HUES64 (cell line): ENCODE data around the gene METTL22.
"Not testable (repeated sequence)": the region's sequence is repeated elsewhere in the genome, so short reads cannot be mapped to it uniquely, and the experiment has no call there.

Experiments used
- H3K27ac ChIP-seq: 2 replicates; pipeline ENCODE4 v1.7.0; 2013; ENCODE audit warnings: low read depth, low read length, inconsistent platforms
- H3K27me3 ChIP-seq: 2 replicates; pipeline ENCODE4 v1.6.1; 2013; ENCODE audit warnings: mild to moderate bottlenecking, low read length; ENCODE audit not compliant: insufficient read depth
- H3K36me3 ChIP-seq: 2 replicates; pipeline ENCODE4 v1.6.1; 2013; ENCODE audit warnings: mild to moderate bottlenecking, low read length; ENCODE audit not compliant: insufficient read depth
- H3K4me1 ChIP-seq: 2 replicates; pipeline ENCODE4 v1.6.1; 2013; ENCODE audit warnings: mild to moderate bottlenecking, low read length, moderate library complexity; ENCODE audit not compliant: insufficient read depth
- H3K4me3 ChIP-seq: 2 replicates; pipeline ENCODE4 v1.5.1; 2013; ENCODE audit warnings: mild to moderate bottlenecking, low read length, moderate library complexity
- H3K9ac ChIP-seq: 2 replicates; pipeline ENCODE4 v1.6.1; 2013; ENCODE audit warnings: mild to moderate bottlenecking, low read depth, low read length
- H3K9me3 ChIP-seq: 2 replicates; pipeline ENCODE4 v1.6.1; 2013; ENCODE audit warnings: low read depth, low read length; ENCODE audit not compliant: insufficient read depth
- WGBS: fragments of 150-250, 120-280 bp; methylation state at CpG from one replicate; pipeline ENCODE4 v1.1.7; 2013; ENCODE audit warnings: missing lambda C conversion rate; 5-methylcytosine and 5-hydroxymethylcytosine counted together

The METTL22 gene

DNA sequence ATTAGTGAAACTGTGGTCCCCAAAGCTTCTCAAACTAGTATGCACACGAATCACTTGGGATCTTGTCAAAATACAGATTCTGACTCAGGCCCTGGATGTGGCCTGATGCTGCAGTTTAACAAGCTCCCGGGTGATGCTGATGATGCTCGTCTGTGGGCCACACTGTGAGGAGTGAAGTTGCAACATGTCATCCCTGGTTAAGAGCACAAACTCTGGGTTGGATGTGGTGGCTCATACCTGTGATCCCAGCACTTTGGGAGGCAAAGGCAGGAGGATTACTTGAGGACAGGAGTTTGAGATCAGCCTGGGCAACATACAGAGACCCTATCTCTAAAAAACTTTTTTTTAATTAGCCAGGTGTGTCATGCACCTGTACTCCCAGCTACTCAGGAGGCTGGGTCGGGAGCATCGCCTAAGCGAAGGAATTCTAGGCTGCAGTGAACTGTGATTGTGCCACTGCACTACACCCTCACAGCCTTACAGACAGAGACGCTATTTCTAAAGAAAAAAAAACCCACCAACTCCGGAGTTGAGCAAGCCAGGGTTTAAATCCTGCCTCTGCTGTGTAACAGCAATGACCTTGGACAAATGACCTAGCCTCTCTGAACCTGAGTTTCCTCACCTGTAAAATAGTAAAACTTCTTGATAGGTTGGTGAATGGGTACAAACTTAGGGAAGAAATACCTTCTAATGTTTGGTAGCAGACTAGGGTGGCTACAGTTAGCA is 28.5 kb downstream of the METTL22 start:
- no peaks in the 10 kb centered on the region for H3K27me3 ChIP-seq
- H3K4me3 ChIP-seq, result no peak overlapping the region
- no peak overlapping the region for H3K27ac ChIP-seq
- WGBS, result 80% methylated on average over 8 of the region's 8 CpGs
- peaks cover 36% of the 10 kb centered on the region for H3K36me3 ChIP-seq
- H3K4me1 ChIP-seq, result no peaks in the 10 kb centered on the region
- H3K9ac ChIP-seq, result no peak overlapping the region
- H3K9me3 ChIP-seq, result no peaks in the 10 kb centered on the region

DNA sequence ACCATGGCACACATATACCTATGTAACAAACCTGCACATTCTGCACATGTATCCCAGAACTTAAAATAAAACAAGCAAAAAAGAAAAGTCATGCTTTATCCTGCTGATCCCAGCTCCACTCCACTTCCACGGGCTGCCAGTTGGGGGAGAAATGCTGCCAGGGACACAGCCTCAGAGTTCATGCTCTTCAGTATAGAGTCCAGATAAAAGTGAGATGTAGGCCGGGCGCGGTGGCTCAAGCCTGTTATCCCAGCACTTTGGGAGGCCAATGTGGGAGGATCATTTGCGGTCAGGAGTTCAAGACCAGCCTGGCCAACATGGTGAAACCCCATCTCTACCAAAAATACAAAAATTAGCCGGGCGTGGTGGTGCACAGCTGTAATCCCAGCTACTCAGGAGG is 30.5 kb downstream of the METTL22 start:
- not testable (repeated sequence) for H3K4me1 ChIP-seq

DNA sequence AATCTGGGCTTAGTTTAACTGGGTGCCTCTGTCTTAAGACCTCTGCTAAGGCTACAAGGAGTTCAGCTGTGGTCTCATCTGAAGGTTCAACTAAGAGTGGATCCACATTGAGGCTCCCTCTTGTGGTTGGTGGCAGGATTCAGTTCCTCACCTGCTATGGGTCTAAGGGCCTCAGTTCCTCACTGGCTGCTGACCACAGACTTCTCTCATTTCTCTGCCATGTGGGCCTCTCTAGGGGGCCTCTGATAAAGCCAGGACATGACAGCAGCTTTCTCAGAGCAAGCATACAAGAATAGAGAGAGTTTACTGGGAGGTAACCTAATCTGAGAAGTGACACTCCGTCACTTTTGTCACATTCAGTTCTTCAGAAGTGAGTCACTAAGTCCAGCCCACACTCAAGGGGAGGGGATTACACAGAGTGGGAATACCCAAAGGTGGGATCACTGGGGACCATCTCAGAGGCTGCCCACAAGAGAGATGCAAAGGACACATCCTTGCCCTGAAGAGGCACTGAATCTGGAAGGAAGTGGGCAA is 33.8 kb downstream of the METTL22 start:
- no peak overlapping the region for H3K9ac ChIP-seq
- H3K36me3 ChIP-seq, result no peaks in the 10 kb centered on the region
- H3K27ac ChIP-seq, result no peak overlapping the region
- no peaks in the 10 kb centered on the region for H3K9me3 ChIP-seq
- 89% methylated on average over 1 of the region's 1 CpG for WGBS
- H3K27me3 ChIP-seq, result no peaks in the 10 kb centered on the region
- no peaks in the 10 kb centered on the region for H3K4me1 ChIP-seq
- no peak overlapping the region for H3K4me3 ChIP-seq

More for the DNA sequence above, 30.5 kb downstream of the METTL22 start:
- not testable (repeated sequence) for H3K9me3 ChIP-seq, H3K4me3 ChIP-seq, H3K27me3 ChIP-seq, H3K27ac ChIP-seq, H3K9ac ChIP-seq
- 69% methylated on average over 6 of the region's 7 CpGs for WGBS
- H3K36me3 ChIP-seq, result peaks cover 17% of the 10 kb centered on the region

DNA sequence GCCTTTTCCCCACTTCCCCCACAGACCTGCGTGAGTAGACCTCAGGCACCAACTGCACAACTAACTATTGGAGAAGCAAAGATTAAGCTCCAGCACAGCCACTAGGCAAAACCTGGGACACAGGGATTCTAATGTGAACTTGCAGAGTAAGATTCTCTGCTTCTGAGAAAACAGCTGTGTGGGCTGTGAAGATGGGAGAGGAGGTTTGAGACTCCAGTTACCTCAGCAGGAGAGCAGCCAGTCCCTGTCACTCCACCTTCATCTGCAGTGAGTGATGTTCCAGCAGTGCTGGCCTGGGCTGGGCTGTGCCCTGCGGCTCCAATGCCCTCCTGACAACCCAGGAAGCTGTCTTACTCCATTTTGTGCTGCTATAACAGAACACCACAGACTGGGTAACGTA is 34.9 kb downstream of the METTL22 start:
- Histone ChIP-seq H3K4me3 (no peak overlapping the region), H3K4me1 (no peaks in the 10 kb centered on the region), H3K27ac (no peak overlapping the region), H3K27me3 (no peaks in the 10 kb centered on the region), H3K9ac (no peak overlapping the region), H3K9me3 (no peaks in the 10 kb centered on the region), H3K36me3 (no peaks in the 10 kb centered on the region)
- WGBS, result 53% methylated on average over 3 of the region's 3 CpGs

DNA sequence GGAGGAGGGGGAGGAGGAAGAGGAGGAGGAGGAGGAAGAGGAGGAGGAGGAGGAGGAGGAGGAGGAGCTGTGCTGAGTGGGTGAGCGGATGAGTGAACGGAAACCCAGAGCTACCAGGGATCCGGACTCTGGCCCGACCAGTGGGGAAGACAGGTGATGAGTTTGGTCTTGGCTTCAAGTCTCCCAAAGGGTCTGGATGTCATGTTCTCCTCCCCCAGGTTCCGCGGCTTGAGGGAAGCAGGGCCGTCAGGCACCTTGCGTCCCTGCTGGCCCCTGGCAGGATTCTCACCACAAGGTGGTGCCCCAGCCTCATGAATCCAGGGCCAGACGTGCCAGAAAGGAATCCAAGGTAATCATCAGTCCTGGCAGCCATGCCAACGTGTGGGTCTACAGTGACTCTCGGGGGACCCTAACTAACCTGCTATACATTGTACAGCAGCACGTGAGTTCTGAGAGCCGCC is 39.4 kb downstream of the METTL22 start:
- Histone ChIP-seq H3K27me3 (no peaks in the 10 kb centered on the region), H3K36me3 (no peaks in the 10 kb centered on the region), H3K4me1 (peaks cover 11% of the 10 kb centered on the region), H3K27ac (no peak overlapping the region), H3K9me3 (no peaks in the 10 kb centered on the region), H3K4me3 (no peak overlapping the region), H3K9ac (no peak overlapping the region)
- WGBS, result 10% methylated on average over 13 of the region's 13 CpGs

DNA sequence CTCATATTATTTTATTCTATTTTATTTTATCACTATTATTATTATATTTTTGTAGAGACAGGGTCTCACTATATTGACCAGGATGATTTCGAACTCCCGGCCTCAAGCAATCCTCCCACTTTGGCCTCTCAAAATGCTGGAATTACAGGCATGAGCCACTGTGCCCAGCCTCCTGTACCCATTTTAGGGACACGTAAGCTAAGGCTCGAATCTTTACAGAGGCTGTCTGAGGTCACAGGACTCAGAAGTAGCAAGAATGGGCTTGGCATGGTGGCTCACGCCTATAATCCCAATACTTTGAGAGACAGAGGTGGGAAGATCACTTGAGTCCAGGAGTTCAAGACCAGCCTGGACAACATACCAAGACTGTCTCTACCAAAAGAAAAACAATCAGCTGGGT is 40.2 kb downstream of the METTL22 start:
- WGBS, result 95% methylated on average over 5 of the region's 5 CpGs
- peaks cover 12% of the 10 kb centered on the region for H3K4me1 ChIP-seq
- no peak overlapping the region for H3K4me3 ChIP-seq
- H3K9me3 ChIP-seq, result no peaks in the 10 kb centered on the region
- H3K9ac ChIP-seq, result no peak overlapping the region
- no peak overlapping the region for H3K27ac ChIP-seq
- H3K36me3 ChIP-seq, result no peaks in the 10 kb centered on the region
- H3K27me3 ChIP-seq, result no peaks in the 10 kb centered on the region

DNA sequence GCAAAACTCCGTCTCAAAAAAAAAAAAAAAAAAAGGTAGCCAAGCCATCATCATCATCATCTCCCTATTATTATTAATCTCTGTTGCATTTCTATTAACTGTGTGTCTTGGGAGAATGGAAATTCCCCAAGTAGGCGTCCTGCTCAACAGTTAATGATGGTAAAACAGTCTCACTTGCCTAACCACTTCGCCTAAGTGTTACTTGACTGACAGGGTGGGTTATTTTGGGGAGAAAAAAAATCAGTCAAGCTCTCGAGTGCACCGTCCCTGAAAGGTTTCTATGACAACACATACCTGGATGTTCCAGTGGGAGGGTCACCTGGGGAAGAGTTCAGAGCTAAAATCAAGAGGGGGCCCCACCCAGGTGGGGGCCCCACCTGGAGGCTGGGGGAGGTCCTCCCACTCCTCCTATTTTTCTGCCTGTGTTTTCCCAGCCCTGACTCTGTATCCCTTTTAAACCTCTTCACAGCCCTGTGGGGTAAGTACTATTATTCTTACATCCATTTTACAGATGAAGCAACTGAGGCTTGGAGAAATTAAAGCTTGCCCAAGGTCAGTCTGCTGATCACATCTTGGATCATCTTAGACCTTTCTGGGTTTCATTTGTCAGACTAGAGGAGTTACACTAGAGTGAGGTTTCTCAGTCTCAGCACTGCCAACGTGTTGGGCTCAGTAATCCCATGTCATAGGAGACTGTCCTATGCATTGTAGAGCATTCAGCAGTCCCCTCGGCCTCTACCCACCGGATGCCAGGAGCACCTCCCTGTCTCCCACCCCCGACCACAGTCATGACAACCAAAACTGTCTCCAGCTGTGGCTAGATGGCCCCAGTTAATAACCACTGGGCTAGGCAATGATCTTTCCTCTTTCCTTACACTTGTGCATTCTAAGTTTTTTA is 41.9 kb downstream of the METTL22 start:
- H3K4me3 ChIP-seq, result no peak overlapping the region
- no peak overlapping the region for H3K27ac ChIP-seq
- no peak overlapping the region for H3K9ac ChIP-seq
- no peaks in the 10 kb centered on the region for H3K36me3 ChIP-seq
- H3K27me3 ChIP-seq, result no peaks in the 10 kb centered on the region
- no peaks in the 10 kb centered on the region for H3K9me3 ChIP-seq
- WGBS, result 81% methylated on average over 8 of the region's 9 CpGs
- peaks cover 12% of the 10 kb centered on the region for H3K4me1 ChIP-seq

DNA sequence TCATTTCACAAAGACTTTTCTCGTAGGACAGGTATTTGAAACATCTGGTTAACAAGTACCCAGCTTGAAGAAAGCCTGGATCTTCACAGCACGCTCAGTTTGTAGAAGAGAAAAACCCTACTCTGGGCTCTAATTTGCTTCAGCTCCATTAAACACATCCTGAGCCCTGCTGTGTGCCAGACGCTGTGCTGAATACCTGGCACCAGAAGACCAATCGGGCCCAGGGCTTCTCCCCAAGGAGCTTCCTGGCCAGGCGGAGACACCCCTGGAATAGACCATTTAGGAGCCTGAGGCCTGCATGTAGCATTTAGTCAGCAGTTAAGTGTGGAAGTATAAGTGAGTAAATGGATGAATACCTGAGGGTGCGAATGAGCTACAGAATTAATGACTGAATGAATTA is 44.0 kb downstream of the METTL22 start:
- Histone ChIP-seq H3K9me3 (no peaks in the 10 kb centered on the region), H3K9ac (no peak overlapping the region), H3K4me1 (peaks cover 12% of the 10 kb centered on the region), H3K27me3 (no peaks in the 10 kb centered on the region), H3K27ac (no peak overlapping the region), H3K36me3 (no peaks in the 10 kb centered on the region), H3K4me3 (no peak overlapping the region)
- WGBS, result 61% methylated on average over 6 of the region's 6 CpGs

DNA sequence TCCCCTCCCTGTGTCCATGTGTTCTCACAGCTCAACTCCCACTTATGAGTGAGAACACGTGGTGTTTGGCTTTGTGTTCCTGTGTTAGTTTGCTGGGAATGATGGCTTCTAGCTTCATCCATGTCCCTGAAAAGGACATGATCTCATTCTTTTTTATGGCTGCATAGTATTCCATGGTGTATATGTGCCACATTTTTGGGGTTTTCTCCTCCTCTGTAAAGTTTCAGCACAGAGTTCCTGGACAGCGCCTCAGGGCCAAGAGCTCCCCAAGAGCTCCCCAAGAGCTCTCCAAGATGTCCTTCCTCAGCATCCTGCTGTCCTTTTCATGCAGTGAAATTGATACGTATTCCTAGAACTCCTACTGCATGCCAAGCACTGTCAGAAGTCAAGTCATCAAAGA is 46.0 kb downstream of the METTL22 start:
- H3K9me3 ChIP-seq, result no peaks in the 10 kb centered on the region
- no peak overlapping the region for H3K9ac ChIP-seq
- peaks cover 12% of the 10 kb centered on the region for H3K4me1 ChIP-seq
- no peak overlapping the region for H3K4me3 ChIP-seq
- no peaks in the 10 kb centered on the region for H3K36me3 ChIP-seq
- H3K27me3 ChIP-seq, result peaks cover 3% of the 10 kb centered on the region; the same call in 1 of the 2 replicates
- WGBS, result 96% methylated on average over 3 of the region's 3 CpGs
- H3K27ac ChIP-seq, result no peak overlapping the region

DNA sequence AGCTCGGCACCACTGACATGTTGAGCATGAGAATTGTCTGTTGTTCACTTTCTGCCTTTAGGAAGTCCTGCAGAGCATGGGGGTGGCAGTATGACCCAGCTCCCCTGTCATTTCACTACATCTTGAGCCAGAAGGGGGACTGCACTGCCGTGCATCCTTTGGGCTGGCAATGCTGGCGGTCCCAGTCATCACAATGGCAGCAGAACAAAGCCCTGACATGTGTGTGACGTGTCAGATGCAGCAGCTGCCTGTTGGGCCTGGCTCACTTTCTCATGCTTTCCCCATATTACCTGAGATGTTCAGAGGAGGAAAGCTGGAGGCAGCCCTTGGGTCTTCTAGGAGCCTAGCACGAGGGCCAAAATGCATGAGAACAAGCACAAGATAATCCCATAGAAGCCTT is 46.6 kb downstream of the METTL22 start:
- H3K9me3 ChIP-seq, result no peaks in the 10 kb centered on the region
- H3K9ac ChIP-seq, result no peak overlapping the region
- H3K4me1 ChIP-seq, result peaks cover 12% of the 10 kb centered on the region
- H3K27me3 ChIP-seq, result peaks cover 9% of the 10 kb centered on the region; the same call in 1 of the 2 replicates
- no peaks in the 10 kb centered on the region for H3K36me3 ChIP-seq
- no peak overlapping the region for H3K4me3 ChIP-seq
- no peak overlapping the region for H3K27ac ChIP-seq
- 89% methylated on average over 5 of the region's 5 CpGs for WGBS

DNA sequence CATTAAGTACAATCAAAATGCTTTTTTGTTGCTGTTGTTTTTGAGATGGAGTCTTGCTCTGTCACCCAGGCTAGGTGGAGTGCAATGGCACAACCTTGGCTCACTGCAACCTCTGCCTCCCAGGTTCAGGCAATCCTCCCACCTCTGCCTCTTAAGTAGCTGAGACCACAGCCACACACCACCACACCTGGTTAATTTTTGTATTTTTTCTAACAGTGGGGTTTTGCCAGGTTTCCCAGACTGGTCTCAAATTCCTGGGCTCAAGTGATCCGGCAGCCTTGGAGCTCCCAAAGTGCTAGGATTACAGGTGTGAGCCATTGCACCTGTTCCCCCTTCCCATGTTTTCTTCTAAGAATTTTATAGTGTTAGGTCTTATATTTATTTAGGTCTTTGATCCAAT is 48.0 kb downstream of the METTL22 start:
- peaks cover 16% of the 10 kb centered on the region for H3K4me1 ChIP-seq
- WGBS, result 86% methylated on average over 1 of the region's 1 CpG
- peaks cover 20% of the 10 kb centered on the region for H3K27me3 ChIP-seq
- no peaks in the 10 kb centered on the region for H3K36me3 ChIP-seq
- no peak overlapping the region for H3K9ac ChIP-seq
- H3K4me3 ChIP-seq, result no peak overlapping the region
- no peak overlapping the region for H3K27ac ChIP-seq
- H3K9me3 ChIP-seq, result no peaks in the 10 kb centered on the region
